GM18907 (cell line): ENCODE results near the gene ABHD4.
"Not testable (repeated sequence)": the region's sequence is repeated elsewhere in the genome, so short reads cannot be mapped to it uniquely, and the experiment has no call there.

ENCODE experiments used
- ATAC-seq: cut with Tn5 transposase; IDR thresholded peaks from one replicate; pipeline ENCODE4 v1.9.1; 2021; ENCODE audit warnings: mild to moderate bottlenecking, moderate library complexity; ENCODE audit not compliant: unreplicated experiment

Gene ABHD4

DNA sequence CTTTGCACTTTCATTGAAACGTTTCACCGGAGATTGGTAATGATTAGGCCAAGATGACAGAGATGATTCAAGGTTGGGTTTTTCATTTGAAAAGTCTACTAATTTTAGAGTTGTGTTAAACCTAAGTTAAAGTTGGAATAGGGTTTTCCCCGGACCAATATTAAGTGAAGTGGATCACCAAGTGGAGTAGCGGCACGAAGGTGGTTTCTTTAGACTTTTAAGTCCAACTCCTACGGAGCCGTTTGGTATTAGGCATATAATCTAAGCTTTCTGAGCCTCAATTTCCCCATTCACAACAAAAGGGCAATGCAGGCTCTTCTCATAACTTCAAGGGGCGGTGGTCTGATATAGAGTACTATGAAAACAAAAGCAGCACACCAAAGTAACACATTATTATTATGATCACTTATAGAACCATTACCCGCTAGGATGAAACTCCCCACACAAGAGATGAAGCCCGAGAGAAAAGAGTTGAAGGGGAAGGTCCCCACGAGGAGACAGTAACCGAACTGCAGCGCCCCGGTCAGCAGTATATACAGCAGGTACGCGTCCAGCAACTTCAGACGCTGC is 9.5 kb upstream of the ABHD4 start:
- ATAC-seq = no peak

GRCh38 chr14:22589096-22589839 is 8.8 kb upstream of the ABHD4 start, which contains the start of gene DAD1:
Gene DAD1 (minus strand): TSS chr14:22589224. CDS start chr14:22589157, 67 bp downstream.
- ATAC-seq = peak; percentile 94

GRCh38 chr14:22593189-22593588 is 4.9 kb upstream of the ABHD4 start:
- ATAC-seq = no peak

GRCh38 chr14:22593601-22594000 is 4.5 kb upstream of the ABHD4 start:
- ATAC-seq = no peak

DNA sequence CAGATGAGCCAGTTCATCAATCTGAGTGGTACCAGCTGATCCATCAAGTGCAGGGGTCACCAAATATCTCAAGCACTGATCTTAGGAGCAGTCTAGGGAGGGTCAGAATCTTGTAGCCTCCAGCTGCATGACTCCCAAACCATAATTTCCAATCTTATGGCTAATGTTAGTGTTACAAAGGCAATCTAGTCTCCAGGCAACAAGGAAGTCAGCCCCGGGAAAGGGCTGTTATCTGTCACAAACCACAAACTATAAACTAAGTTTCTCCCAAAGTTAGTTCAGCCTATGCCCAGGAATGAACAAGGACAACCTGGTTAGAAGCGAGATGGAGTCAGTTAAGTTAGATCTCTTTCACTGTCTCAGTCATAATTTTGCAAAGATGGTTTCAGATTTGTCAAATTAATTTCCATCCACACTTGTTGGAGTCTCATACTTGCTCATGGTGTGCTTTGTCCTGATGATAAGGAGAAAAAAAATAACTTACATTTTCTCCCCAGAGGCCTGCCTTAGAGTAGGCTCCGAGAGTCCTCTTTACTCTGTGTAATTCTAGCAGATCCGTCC is 3.9 kb upstream of the ABHD4 start:
- no peak for ATAC-seq

GRCh38 chr14:22596354-22596879 is 1.7 kb upstream of the ABHD4 start:
- no peak for ATAC-seq

DNA sequence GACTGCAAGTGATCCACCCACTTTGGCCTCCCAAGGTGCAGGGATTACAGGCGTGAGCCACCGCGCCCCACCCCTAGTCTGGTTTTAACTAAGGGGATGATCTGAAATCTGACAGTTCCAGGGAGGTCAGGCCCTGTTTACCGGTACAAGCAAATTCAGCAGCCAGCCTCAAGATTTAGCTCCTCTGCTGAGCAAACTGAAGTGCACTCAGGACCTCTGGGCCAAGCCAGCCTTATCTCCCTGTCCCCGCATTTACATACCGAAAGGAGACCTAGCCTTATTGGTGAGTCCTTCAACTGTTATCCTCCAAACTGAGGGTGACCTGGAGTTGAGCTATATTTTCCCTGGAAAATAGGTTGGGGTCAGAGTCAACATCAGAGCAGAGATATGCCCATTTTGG is 835 bp upstream of the ABHD4 start:
- ATAC-seq = no peak

DNA sequence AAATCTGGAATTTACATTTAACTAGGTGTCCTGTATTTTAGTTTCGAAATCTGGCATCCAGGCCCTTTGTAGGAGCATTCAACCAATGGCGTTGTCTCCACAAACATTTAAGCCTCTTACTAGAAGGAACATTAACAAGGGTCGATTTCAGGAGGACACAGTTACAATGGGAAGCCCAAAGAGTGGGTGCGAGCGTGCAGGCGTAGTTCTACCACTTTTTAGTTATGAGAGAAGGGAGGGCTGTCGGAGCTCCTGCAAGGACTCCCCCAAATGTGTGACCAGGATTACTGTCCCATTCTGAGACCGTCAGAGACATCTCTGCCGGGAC is 365 bp upstream of the ABHD4 start:
- peak; percentile 21 for ATAC-seq

DNA sequence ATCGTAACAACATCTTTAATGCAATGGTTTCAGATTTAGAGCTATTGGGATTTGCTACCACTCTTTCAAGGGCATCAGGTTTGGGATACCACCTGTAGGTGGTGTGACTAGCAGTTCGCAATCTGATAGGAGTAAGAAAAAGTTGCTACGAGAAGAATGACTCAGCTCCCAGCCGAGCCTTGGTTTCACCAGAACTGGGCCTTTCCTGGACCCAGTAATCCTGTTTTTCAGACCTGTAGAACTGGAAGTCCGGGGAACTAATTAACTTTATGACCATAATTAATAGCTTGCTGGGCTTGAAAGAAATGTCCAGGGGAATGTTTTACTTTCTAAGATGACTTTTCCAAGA is 770 bp downstream of the ABHD4 start:
- ATAC-seq = peak; percentile 54

GRCh38 chr14:22599349-22599748 is 1.2 kb downstream of the ABHD4 start:
- no peak for ATAC-seq

- ATAC-seq = no peak
Observed at GRCh38 chr14:22600027-22600426, 1.9 kb downstream of the ABHD4 start.

- no peak for ATAC-seq
Observed at GRCh38 chr14:22601456-22601855, 3.4 kb downstream of the ABHD4 start.

- no peak for ATAC-seq
Observed at GRCh38 chr14:22601996-22602395, 3.9 kb downstream of the ABHD4 start.

DNA sequence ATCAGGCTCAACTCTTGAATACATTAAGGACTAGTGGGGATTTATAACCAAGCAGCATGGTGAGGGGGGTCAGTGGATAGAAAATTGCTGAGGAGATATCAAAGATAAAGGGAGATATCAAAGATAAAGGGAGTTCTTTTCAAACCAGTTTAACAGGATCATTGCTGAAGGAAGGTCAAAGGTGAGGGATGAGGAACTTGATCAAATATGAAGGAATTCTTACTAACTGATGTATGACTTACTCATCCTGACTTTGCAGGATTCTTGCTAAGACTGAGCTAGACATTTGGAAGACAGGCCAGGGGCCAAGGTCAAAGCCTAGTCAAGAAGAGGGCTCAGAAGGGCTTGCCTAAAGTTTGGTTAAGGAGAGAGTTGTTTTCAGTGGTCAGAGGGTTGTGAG is 4.8 kb downstream of the ABHD4 start:
- no peak for ATAC-seq

DNA sequence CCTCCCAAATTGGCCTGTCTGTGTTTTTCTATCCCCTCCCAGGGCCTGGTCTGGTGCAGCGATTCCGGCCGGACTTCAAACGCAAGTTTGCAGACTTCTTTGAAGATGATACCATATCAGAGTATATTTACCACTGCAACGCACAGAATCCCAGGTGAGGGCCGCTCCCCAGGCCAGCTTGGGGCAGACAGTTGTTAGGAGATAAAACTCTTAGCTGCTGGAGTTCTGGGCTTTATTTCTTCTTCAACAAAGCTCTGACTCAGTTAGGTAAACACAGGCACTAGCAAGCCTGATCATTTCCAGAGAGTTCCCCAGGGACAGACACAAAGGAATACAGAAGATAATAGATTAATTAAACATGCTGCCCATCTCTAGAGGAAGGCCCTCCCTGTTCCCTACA is 8.3 kb downstream of the ABHD4 start:
- no peak for ATAC-seq

DNA sequence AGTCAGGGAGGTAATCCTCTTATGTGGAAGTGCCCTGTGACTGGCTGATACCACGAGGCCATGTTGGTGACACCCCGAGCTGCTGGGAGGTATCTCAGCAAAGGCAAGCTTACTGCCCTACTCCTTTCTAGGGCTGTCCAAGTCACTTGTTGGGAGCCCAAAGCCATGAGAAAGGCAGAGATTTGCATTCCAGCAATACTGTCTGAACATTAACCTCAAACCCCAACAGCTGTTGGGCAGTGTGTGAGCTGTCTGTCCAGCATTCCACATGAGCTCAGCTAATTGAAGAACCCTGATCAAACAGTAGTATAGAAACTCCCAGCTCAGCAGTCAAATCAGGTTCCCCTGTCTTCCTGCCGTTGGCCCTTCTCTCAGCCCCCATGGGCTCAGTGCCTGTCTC is 9.2 kb downstream of the ABHD4 start:
- ATAC-seq = no peak

DNA sequence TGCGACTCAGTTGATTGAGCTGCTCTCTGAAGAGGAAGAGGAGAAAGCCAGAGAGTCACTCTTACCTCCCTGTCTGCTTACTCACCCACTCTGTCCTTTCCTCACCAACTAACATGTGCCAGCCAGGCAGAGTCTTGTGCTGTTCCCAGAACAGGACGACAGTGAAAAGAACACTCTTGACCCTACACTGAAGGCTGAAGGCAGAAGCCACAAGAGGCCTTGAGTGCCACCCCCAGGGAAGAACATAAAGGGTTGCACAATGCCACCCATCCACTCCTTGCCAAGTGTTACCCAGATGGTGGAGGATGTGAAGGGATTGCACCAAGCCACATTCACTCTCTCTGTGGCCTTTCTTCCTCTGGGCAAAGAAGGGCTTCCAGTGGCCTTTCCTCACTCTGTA is 12.8 kb downstream of the ABHD4 start:
- no peak for ATAC-seq

- ATAC-seq = no peak
Observed at GRCh38 chr14:22613106-22613695, 15.1 kb downstream of the ABHD4 start.

DNA sequence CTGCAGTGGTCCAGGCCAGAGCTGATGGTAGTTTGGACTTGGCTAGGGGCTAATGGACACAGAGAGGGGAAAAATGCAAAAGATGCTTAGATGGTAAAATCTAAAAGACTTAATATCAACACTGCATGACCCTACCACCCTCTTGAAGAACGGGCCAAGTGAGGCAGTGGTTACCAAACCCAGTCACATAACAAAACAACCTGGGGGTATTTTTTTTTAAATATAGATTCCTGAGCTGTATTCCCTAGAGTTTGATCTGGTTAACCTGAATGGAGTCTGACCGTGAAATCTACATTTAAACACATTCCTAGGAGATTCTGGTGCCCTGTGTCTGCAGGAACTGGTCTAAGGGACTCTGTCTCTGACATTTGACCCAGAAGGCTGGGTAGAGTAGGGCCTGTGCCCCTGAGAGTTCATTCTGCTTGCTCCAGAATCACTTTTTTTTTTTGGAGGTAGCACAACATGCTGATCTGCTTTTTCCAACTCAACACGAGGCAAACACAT is 15.7 kb downstream of the ABHD4 start:
- ATAC-seq = no peak

DNA sequence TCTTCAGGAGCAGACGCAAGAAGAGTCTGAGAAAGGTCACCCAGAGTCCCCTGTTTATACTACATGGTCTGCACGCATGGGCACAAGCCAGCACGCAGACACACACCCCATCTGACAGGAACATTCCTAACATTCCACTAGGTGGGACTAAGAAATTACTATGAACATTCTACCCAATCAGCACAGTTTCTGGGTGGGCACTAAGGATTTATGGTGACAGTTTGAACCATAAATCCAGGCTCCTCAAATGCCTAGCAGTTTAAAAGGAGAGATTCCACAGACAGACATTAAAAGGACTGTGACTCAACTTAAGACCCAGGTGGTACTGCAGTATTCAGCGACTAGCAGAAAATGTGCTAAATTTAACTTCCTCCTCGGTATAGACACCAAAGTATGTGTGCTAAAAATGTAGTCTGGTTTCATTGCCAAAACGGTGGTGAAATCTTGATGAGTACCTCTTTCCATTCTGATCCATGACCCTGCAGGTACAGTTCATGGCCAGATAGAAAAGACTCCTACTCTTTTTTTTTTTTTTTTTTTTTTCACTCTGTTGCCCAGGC is 16.2 kb downstream of the ABHD4 start:
- no peak for ATAC-seq

GRCh38 chr14:22615765-22616164 is 17.7 kb downstream of the ABHD4 start:
- not testable (repeated sequence) for ATAC-seq

- no peak for ATAC-seq
Observed at GRCh38 chr14:22622255-22622654, 24.2 kb downstream of the ABHD4 start.
